H9 (cell line): ENCODE results near the gene ZDHHC1. TPM values are rescaled to one million over a fixed set of nuclear protein-coding genes. Genes with fewer than 3 reads are reported as not detected.

Experiments used
- DNase-seq: peaks from one replicate; pipeline ENCODE4 v3.0.0-alpha.2; 2017
- H2AFZ ChIP-seq: one replicate; pipeline ENCODE4 v1.6.1; 2013; ENCODE audit warnings: mild to moderate bottlenecking, low read length, control low read depth, moderate library complexity
- H2AK5ac ChIP-seq: 2 replicates; pipeline ENCODE4 v1.6.1; 2013; ENCODE audit warnings: low read length, control low read depth, mixed read lengths; ENCODE audit not compliant: insufficient read length
- H2BK120ac ChIP-seq: one replicate; pipeline ENCODE4 v1.6.1; 2013; ENCODE audit warnings: low read depth, mild to moderate bottlenecking, low read length, control low read depth, inconsistent platforms; ENCODE audit not compliant: poor library complexity, severe bottlenecking
- H2BK12ac ChIP-seq: 2 replicates; pipeline ENCODE4 v1.6.1; 2013; ENCODE audit warnings: low read length, control low read depth, mixed read lengths, low read depth; ENCODE audit not compliant: insufficient read length
- H2BK15ac ChIP-seq: 2 replicates; pipeline ENCODE4 v1.6.1; 2013; ENCODE audit warnings: low read depth, low read length, control low read depth
- H2BK20ac ChIP-seq: one replicate; pipeline ENCODE4 v1.6.1; 2013; ENCODE audit warnings: low read depth, mild to moderate bottlenecking, low read length, control low read depth, inconsistent platforms; ENCODE audit not compliant: poor library complexity, severe bottlenecking
- H2BK5ac ChIP-seq: 2 replicates; pipeline ENCODE4 v1.6.1; 2013; ENCODE audit warnings: low read length, control low read depth, mixed read lengths; ENCODE audit not compliant: insufficient read length
- H3K14ac ChIP-seq: 2 replicates; pipeline ENCODE4 v1.6.1; 2013; ENCODE audit warnings: low read length, control low read depth; ENCODE audit not compliant: insufficient read depth
- H3K18ac ChIP-seq: 2 replicates; pipeline ENCODE4 v1.6.1; 2013; ENCODE audit warnings: low read depth, mild to moderate bottlenecking, mixed read lengths, low read length, control low read depth; ENCODE audit not compliant: insufficient read length
- H3K23ac ChIP-seq: 2 replicates; pipeline ENCODE4 v1.6.1; 2013; ENCODE audit warnings: low read length, control low read depth, mixed read lengths, low read depth; ENCODE audit not compliant: insufficient read length
- H3K23me2 ChIP-seq: 2 replicates; pipeline ENCODE4 v1.6.1; 2013; ENCODE audit warnings: low read depth, mild to moderate bottlenecking, mixed read lengths, low read length, control low read depth; ENCODE audit not compliant: insufficient read length, poor library complexity, severe bottlenecking
- H3K27ac ChIP-seq: 2 replicates; pipeline ENCODE4 v1.5.1; 2013; ENCODE audit warnings: low read length, control low read depth, mixed read lengths, low read depth; ENCODE audit not compliant: insufficient read length
- H3K27me3 ChIP-seq: 2 replicates; pipeline ENCODE4 v1.6.1; 2013; ENCODE audit warnings: low read length, control low read depth, inconsistent platforms; ENCODE audit not compliant: insufficient read depth
- H3K4ac ChIP-seq: 2 replicates; pipeline ENCODE4 v1.6.1; 2013; ENCODE audit warnings: low read depth, mild to moderate bottlenecking, control low read depth, inconsistent platforms, low read length, moderate library complexity
- H3K4me1 ChIP-seq: 2 replicates; pipeline ENCODE4 v1.6.1; 2013; ENCODE audit warnings: low read length, control low read depth, inconsistent platforms; ENCODE audit not compliant: insufficient read depth
- H3K4me2 ChIP-seq: 2 replicates; pipeline ENCODE4 v1.6.1; 2013; ENCODE audit warnings: low read length, control low read depth, mixed read lengths; ENCODE audit not compliant: insufficient read length, insufficient read depth
- H3K56ac ChIP-seq: 2 replicates; pipeline ENCODE4 v1.6.1; 2013; ENCODE audit warnings: low read depth, mild to moderate bottlenecking, mixed read lengths, low read length, control low read depth; ENCODE audit not compliant: insufficient read length
- H3K79me1 ChIP-seq: 2 replicates; pipeline ENCODE4 v1.6.1; 2013; ENCODE audit warnings: low read depth, mild to moderate bottlenecking, moderate library complexity, low read length, control low read depth, inconsistent platforms; ENCODE audit not compliant: insufficient read depth, poor library complexity, severe bottlenecking
- H3K79me2 ChIP-seq: 2 replicates; pipeline ENCODE4 v1.6.1; 2013; ENCODE audit warnings: low read length, control low read depth, inconsistent platforms; ENCODE audit not compliant: insufficient read depth
- H3K9ac ChIP-seq: 2 replicates; pipeline ENCODE4 v1.6.1; 2013; ENCODE audit warnings: low read length, control low read depth, mixed read lengths; ENCODE audit not compliant: insufficient read length; ENCODE audit errors: extremely low read depth
- H3K9me3 ChIP-seq: one replicate; pipeline ENCODE4 v1.6.1; 2013; ENCODE audit warnings: low read depth, low read length, inconsistent platforms; ENCODE audit not compliant: control insufficient read depth
- H3T11ph ChIP-seq: one replicate; pipeline ENCODE4 v1.6.1; 2013; ENCODE audit warnings: mild to moderate bottlenecking, low read length, control low read depth, inconsistent platforms
- H4K20me1 ChIP-seq: one replicate; pipeline ENCODE4 v1.6.1; 2013; ENCODE audit not compliant: control insufficient read depth, insufficient read length, insufficient read depth
- H4K5ac ChIP-seq: 2 replicates; pipeline ENCODE4 v1.6.1; 2013; ENCODE audit warnings: low read depth, mild to moderate bottlenecking, mixed read lengths, low read length, control low read depth; ENCODE audit not compliant: insufficient read length
- H4K8ac ChIP-seq: replicated peaks from 2 replicates; pipeline ENCODE4 v1.6.1; 2013; ENCODE audit warnings: low read length, control low read depth, mixed read lengths, low read depth; ENCODE audit not compliant: insufficient read length
- H4K91ac ChIP-seq: 2 replicates; pipeline ENCODE4 v1.6.1; 2013; ENCODE audit warnings: low read depth, mild to moderate bottlenecking, moderate library complexity, mixed read lengths, low read length, control low read depth; ENCODE audit not compliant: insufficient read length
- H3K27ac Mint-ChIP-seq, 3 experiments: 2 replicates in 2 of 3; 3 replicates in 1 of 3; pipeline ENCODE4 v1.8.0; 2020 to 2021; ENCODE audit warnings: mixed read lengths in 3 of 3, mild to moderate bottlenecking in 1 of 3, moderate library complexity in 1 of 3
- H3K27me3 Mint-ChIP-seq: 2 replicates; pipeline ENCODE4 v1.8.0; 2021; ENCODE audit warnings: low read depth, mild to moderate bottlenecking, moderate library complexity, mixed read lengths
- H3K36me3 Mint-ChIP-seq, 3 experiments: 2 replicates in 2 of 3; 3 replicates in 1 of 3; pipeline ENCODE4 v1.8.0; 2020 to 2021; ENCODE audit warnings: low read depth in 3 of 3, mixed read lengths in 3 of 3; ENCODE audit not compliant: insufficient read depth in 1 of 3
- H3K4me1 Mint-ChIP-seq, 2 experiments: 2 replicates each; pipeline ENCODE4 v1.8.0; 2020; ENCODE audit warnings: mixed read lengths in 2 of 2
- H3K4me3 Mint-ChIP-seq, 2 experiments: 2 replicates in 1 of 2; 3 replicates in 1 of 2; pipeline ENCODE4 v1.8.0; 2020 to 2021; ENCODE audit warnings: mild to moderate bottlenecking in 2 of 2, mixed read lengths in 2 of 2, moderate library complexity in 1 of 2
- H3K9me3 Mint-ChIP-seq, 2 experiments: 2 replicates in 1 of 2; 3 replicates in 1 of 2; pipeline ENCODE4 v1.8.0; 2020; ENCODE audit warnings: mild to moderate bottlenecking in 2 of 2, mixed read lengths in 2 of 2, moderate library complexity in 1 of 2
- CTCF ChIP-seq: fragments of 200-600 bp; sonication (generic); conservative IDR thresholded peaks from 3 replicates; pipeline ENCODE4 v1.8.0; 2021; ENCODE audit warnings: antibody characterized with exemption, mild to moderate bottlenecking
- WGBS: extraction: QIAGEN DNeasy Blood & Tissue Kit; methylation state at CpG from one replicate; pipeline ENCODE4 v1.1.7; 2013; ENCODE audit warnings: missing lambda C conversion rate, low lambda C conversion rate, mixed read lengths; ENCODE audit not compliant: insufficient read length; ENCODE audit errors: extremely low coverage; 5-methylcytosine and 5-hydroxymethylcytosine counted together
- total RNA-seq: library from RNA; stranded (reverse); gene quantifications from 2 replicates; pipeline ENCODE4 v1.2.1, GENCODE V29; 2021

ZDHHC1 gene
- total RNA-seq, 1 experiment from 2014 or later: 3.7 TPM

- H4K20me1 ChIP-seq: no peaks in the 10 kb centered on the region
- Mint-ChIP-seq H3K4me3 (no peak overlapping the region), H3K4me1 (peaks cover 23 to 38% of the 10 kb centered on the region in 2 experiments), H3K9me3 (no peaks in the 10 kb centered on the region), H3K36me3 (no peaks in the 10 kb centered on the region), H3K27me3 (peaks cover 77% of the 10 kb centered on the region), H3K27ac (no peak overlapping the region)
- H3K4ac ChIP-seq: no peak overlapping the region
- H3K79me1 ChIP-seq: no peaks in the 10 kb centered on the region
- H3K9ac ChIP-seq: no peak overlapping the region
- H3K27me3 ChIP-seq: peaks cover 20% of the 10 kb centered on the region; the same call in 1 of the 2 replicates
- no peaks in the 10 kb centered on the region for H3K9me3 ChIP-seq
- H4K5ac ChIP-seq: no peak overlapping the region
- H3K4me1 ChIP-seq: peaks cover 4% of the 10 kb centered on the region; the same call in 1 of the 2 replicates
- H3T11ph ChIP-seq: no peak overlapping the region
- no peak for TF ChIP-seq CTCF
- no peak overlapping the region for H2BK5ac ChIP-seq
- H3K56ac ChIP-seq: no peak overlapping the region
- H2BK15ac ChIP-seq: no peak overlapping the region
- H3K79me2 ChIP-seq: no peaks in the 10 kb centered on the region
- no peak overlapping the region for H3K27ac ChIP-seq
- no peak overlapping the region for H3K18ac ChIP-seq
- no peak overlapping the region for H2AFZ ChIP-seq
- no peak for DNase-seq
- H3K4me2 ChIP-seq: no peak overlapping the region
- WGBS: no CpG with 5 or more reads among the region's 27 CpGs
- H2BK12ac ChIP-seq: no peak overlapping the region
- H4K91ac ChIP-seq: no peak overlapping the region
- H4K8ac ChIP-seq: no peak overlapping the region
- H2AK5ac ChIP-seq: no peak overlapping the region
- H3K14ac ChIP-seq: no peak overlapping the region
- no peak overlapping the region for H2BK120ac ChIP-seq
- peaks cover 3% of the 10 kb centered on the region for H3K23me2 ChIP-seq
- H2BK20ac ChIP-seq: no peak overlapping the region
- H3K23ac ChIP-seq: no peak overlapping the region
Observed at GRCh38 chr16:67389911-67390815, 26.1 kb downstream of the ZDHHC1 start.
